PFSK-1 (cell line): Measurements from ENCODE around the gene CFAP61.

Source experiments
- FOXP2 ChIP-seq: optimal IDR thresholded peaks from 2 replicates; pipeline ENCODE3; 2011; ENCODE audit warnings: borderline replicate concordance, control low read depth, inconsistent platforms; ENCODE audit not compliant: insufficient read depth; ENCODE audit errors: extremely low read length, extremely low read depth
- POLR2AphosphoS5 ChIP-seq: IDR thresholded peaks from 2 replicates; pipeline ENCODE4 v1.6.1; 2012; ENCODE audit warnings: low read depth, mild to moderate bottlenecking, control low read depth, low read length, moderate library complexity
- REST ChIP-seq, 2 experiments: IDR thresholded peaks; 2 replicates each; pipeline versions ENCODE4 v1.6.1 to v1.8.0; 2011 to 2012; ENCODE audit warnings: low read depth in 2 of 2, low read length in 2 of 2, control low read depth in 1 of 2, inconsistent platforms in 1 of 2, mild to moderate bottlenecking in 1 of 2, moderate library complexity in 1 of 2; ENCODE audit not compliant: insufficient read depth in 1 of 2
- SIN3A ChIP-seq: IDR thresholded peaks from 2 replicates; pipeline ENCODE4 v1.6.1; 2012; ENCODE audit warnings: mild to moderate bottlenecking, low read length, moderate library complexity, borderline replicate concordance; ENCODE audit not compliant: insufficient read depth
- TAF1 ChIP-seq: IDR thresholded peaks from 2 replicates; pipeline ENCODE4 v1.6.1; 2012; ENCODE audit warnings: low read length, control low read depth, borderline replicate concordance; ENCODE audit not compliant: insufficient read depth

The CFAP61 gene

GRCh38 chr20:20010639-20011500 is 41.5 kb upstream of the CFAP61 start:
- TF ChIP-seq REST (IDR thresholded peaks at IDR 0.05; ENCODE audit: insufficient read depth in 1 of 2, low read depth in 2 of 2, low read length in 2 of 2) = no peak
- TF ChIP-seq SIN3A = no peak
- no peak for TF ChIP-seq POLR2AphosphoS5
- no peak for TF ChIP-seq FOXP2
- TF ChIP-seq TAF1 = no peak

GRCh38 chr20:20012541-20012940 is 39.8 kb upstream of the CFAP61 start:
- TF ChIP-seq POLR2AphosphoS5 = no peak
- no peak for TF ChIP-seq SIN3A
- no peak for TF ChIP-seq REST (IDR thresholded peaks at IDR 0.05; ENCODE audit: insufficient read depth in 1 of 2, low read depth in 2 of 2, low read length in 2 of 2)
- TF ChIP-seq TAF1 = no peak
- no peak for TF ChIP-seq FOXP2

- no peak for TF ChIP-seq POLR2AphosphoS5
- TF ChIP-seq TAF1 = no peak
- no peak for TF ChIP-seq REST (IDR thresholded peaks at IDR 0.05; ENCODE audit: insufficient read depth in 1 of 2, low read depth in 2 of 2, low read length in 2 of 2)
- no peak for TF ChIP-seq SIN3A
- TF ChIP-seq FOXP2 = no peak
Observed at GRCh38 chr20:20014659-20015058, 37.7 kb upstream of the CFAP61 start.

GRCh38 chr20:20017001-20017843 is 35.1 kb upstream of the CFAP61 start, which contains the start of gene NAA20:
Gene NAA20, plus strand, starts transcription at chr20:20017362. Its CDS starts 35 bp downstream, at chr20:20017397.
- TF ChIP-seq TAF1 (no peak), FOXP2 (peak; percentile 96), REST (IDR thresholded peaks at IDR 0.05; ENCODE audit: insufficient read depth in 1 of 2, low read depth in 2 of 2, low read length in 2 of 2) (0 out of 4 replicates have a peak, but pooled peaks of 1 of the 2 experiments have one; percentile 14), POLR2AphosphoS5 (peak; percentile 66), SIN3A (0 out of 2 replicates have a peak, but pooled peaks have one; percentile 12)
